Left ventricle myocardium inferior (tissue), 1 donor: Measurements from ENCODE around the gene FHIT. TPM values are rescaled to one million over a fixed set of nuclear protein-coding genes. Genes with fewer than 3 reads are reported as not detected.

ENCODE experiments used
- DNase-seq: peaks from one replicate; pipeline ENCODE4 v3.0.0-alpha.2; 2020
- H3K27ac ChIP-seq: fragments of 200-600 bp; replicated peaks from 2 replicates; pipeline ENCODE4 v1.8.0; 2021
- H3K27me3 ChIP-seq: fragments of 200-600 bp; 2 replicates; pipeline ENCODE4 v1.8.0; 2021; ENCODE audit warnings: low read depth
- H3K36me3 ChIP-seq: fragments of 200-600 bp; 2 replicates; pipeline ENCODE4 v1.8.0; 2021
- H3K4me1 ChIP-seq: fragments of 200-600 bp; 2 replicates; pipeline ENCODE4 v1.8.0; 2021
- H3K4me3 ChIP-seq: fragments of 200-600 bp; 2 replicates; pipeline ENCODE4 v1.8.0; 2021; ENCODE audit warnings: mild to moderate bottlenecking, moderate library complexity
- H3K9me3 ChIP-seq: fragments of 200-600 bp; replicated peaks from 2 replicates; pipeline ENCODE4 v1.8.0; 2021
- intact Hi-C: fragments of 100-400 bp; cut with micrococcal nuclease; formaldehyde crosslinking; loops from one replicate; pipeline ENCODE4 v1.11.0; 2022
- total RNA-seq: library from RNA; stranded (reverse); fragmentation: NEBNext Ultra II Directional; extraction: Animal tissue kit (Norgen Biotek cat#: 25700); gene quantifications from one replicate; pipeline ENCODE4 v1.2.1, GENCODE V29; 2021
- TF ChIP-seq, protein P1 (sequence below): fragments of 200-600 bp; IDR thresholded peaks from 2 replicates; pipeline ENCODE4 v1.8.0; 2021; ENCODE audit warnings: antibody characterized with exemption, mild to moderate bottlenecking, borderline replicate concordance
- donor health status: DM: no; HTN: yes; CAD: no; lungs with severe emphysema.

FHIT gene
- total RNA-seq, 1 donor from 2014 or later = 16.0 TPM

DNA sequence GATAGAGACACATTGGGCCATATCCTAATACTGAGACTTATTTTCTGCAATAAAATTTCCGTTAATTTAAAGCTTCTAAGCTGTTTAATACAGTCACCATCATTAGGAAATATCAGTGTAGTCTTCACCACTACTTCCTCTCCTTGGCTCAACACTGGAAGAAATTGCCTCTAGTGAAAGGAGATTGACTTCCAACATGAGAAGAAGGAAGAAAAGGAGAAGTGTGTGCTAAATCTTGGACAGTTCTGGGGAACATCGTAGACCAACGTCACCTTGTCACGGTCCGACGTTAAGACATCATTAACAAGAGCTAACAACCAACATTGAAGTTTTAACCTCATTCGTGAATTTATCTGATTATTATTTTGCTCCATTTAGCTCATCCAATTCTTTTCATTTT, 1214.4 kb downstream of the FHIT start:
- TF ChIP-seq, protein P1, sequence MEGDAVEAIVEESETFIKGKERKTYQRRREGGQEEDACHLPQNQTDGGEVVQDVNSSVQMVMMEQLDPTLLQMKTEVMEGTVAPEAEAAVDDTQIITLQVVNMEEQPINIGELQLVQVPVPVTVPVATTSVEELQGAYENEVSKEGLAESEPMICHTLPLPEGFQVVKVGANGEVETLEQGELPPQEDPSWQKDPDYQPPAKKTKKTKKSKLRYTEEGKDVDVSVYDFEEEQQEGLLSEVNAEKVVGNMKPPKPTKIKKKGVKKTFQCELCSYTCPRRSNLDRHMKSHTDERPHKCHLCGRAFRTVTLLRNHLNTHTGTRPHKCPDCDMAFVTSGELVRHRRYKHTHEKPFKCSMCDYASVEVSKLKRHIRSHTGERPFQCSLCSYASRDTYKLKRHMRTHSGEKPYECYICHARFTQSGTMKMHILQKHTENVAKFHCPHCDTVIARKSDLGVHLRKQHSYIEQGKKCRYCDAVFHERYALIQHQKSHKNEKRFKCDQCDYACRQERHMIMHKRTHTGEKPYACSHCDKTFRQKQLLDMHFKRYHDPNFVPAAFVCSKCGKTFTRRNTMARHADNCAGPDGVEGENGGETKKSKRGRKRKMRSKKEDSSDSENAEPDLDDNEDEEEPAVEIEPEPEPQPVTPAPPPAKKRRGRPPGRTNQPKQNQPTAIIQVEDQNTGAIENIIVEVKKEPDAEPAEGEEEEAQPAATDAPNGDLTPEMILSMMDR = no peak
- Histone ChIP-seq H3K27me3 (no peaks in the 10 kb centered on the region), H3K9me3 (no peaks in the 10 kb centered on the region), H3K4me1 (no peaks in the 10 kb centered on the region), H3K4me3 (no peak overlapping the region), H3K27ac (no peak overlapping the region), H3K36me3 (no peaks in the 10 kb centered on the region)
- no peak for DNase-seq
- intact Hi-C loops = no loop called here

DNA sequence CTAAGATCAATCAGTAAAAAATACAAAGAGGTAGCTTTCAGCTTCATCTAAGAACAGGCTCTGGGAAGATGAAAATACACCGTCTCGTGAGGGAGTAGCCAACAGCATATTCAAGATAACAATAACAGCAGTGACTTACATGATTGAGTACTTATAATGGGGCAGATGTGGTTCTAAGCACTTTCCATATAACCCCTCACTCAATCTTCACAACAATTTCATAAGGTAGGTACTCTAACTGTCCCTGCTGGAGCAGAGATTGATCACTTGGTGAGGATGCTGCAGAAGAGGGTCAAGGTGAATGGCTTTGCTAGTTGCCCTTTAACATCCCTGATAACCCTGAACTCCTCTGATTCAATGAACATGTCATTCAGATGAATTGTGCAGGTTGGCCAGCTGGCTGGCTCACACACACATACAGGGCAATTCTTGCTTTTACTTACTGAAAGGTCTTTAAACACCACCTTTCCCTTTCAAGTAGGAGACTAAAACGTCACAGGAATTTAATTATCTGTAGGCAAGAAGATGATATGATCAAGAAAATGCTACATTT, 1217.3 kb downstream of the FHIT start:
- no peak overlapping the region for H3K4me3 ChIP-seq
- no peaks in the 10 kb centered on the region for H3K4me1 ChIP-seq
- no peaks in the 10 kb centered on the region for H3K9me3 ChIP-seq
- no peak overlapping the region for H3K27ac ChIP-seq
- no peaks in the 10 kb centered on the region for H3K36me3 ChIP-seq
- no peaks in the 10 kb centered on the region for H3K27me3 ChIP-seq
- intact Hi-C loops = no loop called here
- TF ChIP-seq, protein P1 = no peak
- no peak for DNase-seq

DNA sequence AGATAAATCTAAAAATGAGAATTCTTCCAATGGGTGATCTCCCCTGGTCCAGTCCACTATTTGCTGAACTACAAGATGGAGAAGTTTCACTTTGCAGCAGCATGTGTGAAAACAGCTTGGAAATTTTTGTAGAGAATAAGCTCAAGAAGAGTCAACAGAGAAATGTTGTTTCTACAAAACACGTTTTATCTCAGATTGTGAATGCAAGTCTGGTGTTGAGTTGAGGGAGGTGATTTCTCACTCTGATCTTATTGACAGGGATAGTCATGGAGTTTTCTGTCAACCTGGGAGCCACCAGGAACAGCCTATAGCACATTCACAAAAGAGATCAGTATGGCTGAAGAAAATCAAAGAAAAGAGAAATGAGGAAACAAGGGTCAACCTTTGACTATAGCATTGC, 1220.3 kb downstream of the FHIT start:
- H3K27ac ChIP-seq = no peak overlapping the region
- TF ChIP-seq, protein P1 = no peak
- no peaks in the 10 kb centered on the region for H3K9me3 ChIP-seq
- no peak overlapping the region for H3K4me3 ChIP-seq
- intact Hi-C loops = no loop called here
- no peaks in the 10 kb centered on the region for H3K4me1 ChIP-seq
- no peaks in the 10 kb centered on the region for H3K27me3 ChIP-seq
- H3K36me3 ChIP-seq = no peaks in the 10 kb centered on the region
- no peak for DNase-seq

DNA sequence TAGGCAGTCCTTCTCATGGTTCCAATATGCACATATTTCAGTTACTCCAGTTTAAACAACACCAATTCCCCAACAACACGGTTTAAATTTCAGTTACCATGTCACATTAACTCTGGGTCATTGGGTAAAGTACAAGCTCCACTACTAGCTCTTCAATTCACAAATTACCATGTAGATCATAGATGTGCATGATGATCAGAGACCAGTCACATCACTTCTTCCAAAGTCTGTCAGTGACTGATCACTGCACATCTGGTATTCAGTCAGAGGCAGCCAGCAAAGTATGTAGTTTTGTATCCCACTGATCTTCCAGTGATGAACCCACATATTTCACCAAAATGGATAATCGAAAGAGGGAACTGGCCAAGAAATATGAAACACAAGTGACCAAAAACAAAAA, 1223.0 kb downstream of the FHIT start:
- TF ChIP-seq, protein P1 = no peak
- no peak for DNase-seq
- no peak overlapping the region for H3K27ac ChIP-seq
- H3K27me3 ChIP-seq = no peaks in the 10 kb centered on the region
- intact Hi-C loops = no loop called here
- H3K4me3 ChIP-seq = no peak overlapping the region
- no peaks in the 10 kb centered on the region for H3K36me3 ChIP-seq
- no peaks in the 10 kb centered on the region for H3K4me1 ChIP-seq
- no peaks in the 10 kb centered on the region for H3K9me3 ChIP-seq

DNA sequence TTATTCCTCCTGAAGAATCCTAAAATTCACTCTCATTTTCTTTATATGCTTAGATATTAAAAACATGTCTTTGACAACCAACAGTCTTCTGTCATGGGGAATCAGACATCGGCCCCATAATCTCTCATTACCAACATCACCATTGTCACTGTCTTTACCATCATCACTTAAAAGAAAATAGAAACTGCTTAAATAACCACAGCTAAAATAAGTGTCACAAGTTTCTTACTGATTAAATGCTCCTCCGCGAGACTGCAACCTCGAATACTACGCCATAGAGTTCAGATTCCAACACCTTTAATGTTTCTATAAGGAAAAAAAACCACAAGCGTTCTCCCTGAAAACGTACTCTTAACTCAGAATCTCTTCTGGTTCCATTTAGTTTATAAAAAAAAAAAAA, 1223.9 kb downstream of the FHIT start:
- TF ChIP-seq, protein P1 = no peak

More for the DNA sequence above, 1223.9 kb downstream of the FHIT start:
- intact Hi-C loops = no loop called here
- H3K9me3 ChIP-seq = no peaks in the 10 kb centered on the region
- H3K4me1 ChIP-seq = peaks cover 8% of the 10 kb centered on the region
- H3K27me3 ChIP-seq = no peaks in the 10 kb centered on the region
- H3K4me3 ChIP-seq = no peak overlapping the region
- H3K36me3 ChIP-seq = no peaks in the 10 kb centered on the region
- no peak for DNase-seq
- no peak overlapping the region for H3K27ac ChIP-seq
